NCI-H1436 (cell line): Measurements from ENCODE around the gene CORO2B.
A peak's percentile ranks its signal among the peaks of the same experiment; 100 is the strongest.
"Not testable (repeated sequence)": the region's sequence is repeated elsewhere in the genome, so short reads cannot be mapped to it uniquely, and the experiment has no call there.

ENCODE experiments used
- DNase-seq: peaks from one replicate; lab custom pipeline; 2025; lab: John Stamatoyannopoulos, UW

Gene CORO2B

GRCh38 chr15:68646696-68647095, 67.9 kb downstream of the CORO2B start:
- no peak for DNase-seq

GRCh38 chr15:68647361-68647760, 68.6 kb downstream of the CORO2B start:
- DNase-seq, result not testable (repeated sequence)

GRCh38 chr15:68650901-68651709, 72.3 kb downstream of the CORO2B start:
- DNase-seq, result no peak

GRCh38 chr15:68651916-68652525, 73.2 kb downstream of the CORO2B start:
- no peak for DNase-seq

- no peak for DNase-seq
These were observed 74.3 kb downstream of the CORO2B start for GRCh38 chr15:68653031-68653635.

- DNase-seq, result no peak
These were observed 75.0 kb downstream of the CORO2B start for GRCh38 chr15:68653801-68654200.

GRCh38 chr15:68654786-68655560, 76.2 kb downstream of the CORO2B start:
- no peak for DNase-seq

- DNase-seq, result peak; percentile 23
These were observed 77.1 kb downstream of the CORO2B start for GRCh38 chr15:68655686-68656437.

GRCh38 chr15:68656438-68656739, 77.6 kb downstream of the CORO2B start:
- DNase-seq, result no peak

- no peak for DNase-seq
These were observed 79.4 kb downstream of the CORO2B start for GRCh38 chr15:68658151-68658550.

- no peak for DNase-seq
These were observed 80.0 kb downstream of the CORO2B start for GRCh38 chr15:68658641-68659358.

GRCh38 chr15:68663526-68663925, 84.7 kb downstream of the CORO2B start:
- DNase-seq, result no peak

GRCh38 chr15:68666120-68666811, 87.5 kb downstream of the CORO2B start:
- peak; percentile 34 for DNase-seq

- no peak for DNase-seq
These were observed 88.1 kb downstream of the CORO2B start for GRCh38 chr15:68666812-68667450.

GRCh38 chr15:68667800-68668625, 89.2 kb downstream of the CORO2B start:
- DNase-seq, result no peak

- no peak for DNase-seq
These were observed 90.3 kb downstream of the CORO2B start for GRCh38 chr15:68668926-68669600.

GRCh38 chr15:68672251-68672650, 93.5 kb downstream of the CORO2B start:
- DNase-seq, result no peak

GRCh38 chr15:68672781-68673205, 94.0 kb downstream of the CORO2B start:
- DNase-seq, result no peak

GRCh38 chr15:68674975-68675374, 96.2 kb downstream of the CORO2B start:
- DNase-seq, result no peak
